Gastroesophageal sphincter (tissue), 4 donors: ENCODE results near the gene VENTX. TPM values are rescaled to one million over a fixed set of nuclear protein-coding genes. Genes with fewer than 3 reads are reported as not detected.

ENCODE experiments used
- ATAC-seq: fragments of 150-250 bp; one replicate; pipeline ENCODE4 v1.9.1; 2016; ENCODE audit warnings: mild to moderate bottlenecking, moderate library complexity
- H3K27ac ChIP-seq, 4 donors: fragments of 200-600 bp; sonication (generic) in 3 of 4; 1 replicate in 3 of 4; 2 replicates in 1 of 4; pipeline ENCODE4 v1.5.1; 2016 to 2019
- H3K27me3 ChIP-seq: fragments of 200-600 bp; sonication (generic); one replicate; pipeline ENCODE4 v1.5.1; 2019
- H3K36me3 ChIP-seq, 2 donors: fragments of 200-600 bp; sonication (generic); one replicate each; pipeline ENCODE4 v1.5.1; 2019; ENCODE audit warnings: control low read depth in 1 of 2
- H3K4me1 ChIP-seq, 3 donors: fragments of 200-600 bp; sonication (generic); 1 replicate in 2 of 3; 2 replicates in 1 of 3; pipeline ENCODE4 v1.5.1; 2016 to 2019; ENCODE audit warnings: control low read depth in 2 of 3
- H3K4me3 ChIP-seq, 2 donors: fragments of 200-600 bp; sonication (generic); one replicate each; pipeline ENCODE4 v1.5.1; 2019; ENCODE audit warnings: mild to moderate bottlenecking in 1 of 2, moderate library complexity in 1 of 2
- H3K9me3 ChIP-seq, 3 donors: fragments of 200-600 bp; sonication (generic); one replicate each; pipeline ENCODE4 v1.5.1; 2017 to 2019; ENCODE audit warnings: control low read depth in 2 of 3
- EP300 ChIP-seq: sonication (generic); formaldehyde crosslinking; IDR thresholded peaks from one replicate; pipeline ENCODE4 v1.6.1; 2017; ENCODE audit warnings: antibody characterized with exemption, mild to moderate bottlenecking
- POLR2A ChIP-seq, 2 donors: fragments of 450-650 bp; IDR thresholded peaks; one replicate each; pipeline ENCODE4 v1.6.1; 2017; ENCODE audit warnings: antibody characterized with exemption in 2 of 2, mild to moderate bottlenecking in 2 of 2, moderate library complexity in 1 of 2
- POLR2AphosphoS5 ChIP-seq: sonication (generic); formaldehyde crosslinking; IDR thresholded peaks from one replicate; pipeline ENCODE4 v1.6.1; 2017; ENCODE audit warnings: antibody characterized with exemption
- WGBS, 2 donors: methylation state at CpG; one replicate each; pipeline ENCODE4 v1.1.5; 2018; ENCODE audit warnings: low coverage in 1 of 2; 5-methylcytosine and 5-hydroxymethylcytosine counted together
- total RNA-seq, 4 donors: library from RNA; depleted of rRNA; stranded (reverse); fragments of >200 nt; gene quantifications; one replicate each; pipeline ENCODE4 v1.1.0, GENCODE V29; 2016
- TF ChIP-seq, protein P1 (sequence below), 4 experiments: fragments of 200-600 bp in 2 of 4; fragments of 450-650 bp in 2 of 4; sonication (generic) in 1 of 4; IDR thresholded peaks; one replicate each; pipeline ENCODE4 v1.5.1; 2017 to 2019; ENCODE audit warnings: antibody characterized with exemption in 4 of 4, mild to moderate bottlenecking in 2 of 4, moderate library complexity in 2 of 4

VENTX gene
- total RNA-seq, 4 donors from 2014 or later = 0.66 to 2.3 (median 1.4) TPM

DNA sequence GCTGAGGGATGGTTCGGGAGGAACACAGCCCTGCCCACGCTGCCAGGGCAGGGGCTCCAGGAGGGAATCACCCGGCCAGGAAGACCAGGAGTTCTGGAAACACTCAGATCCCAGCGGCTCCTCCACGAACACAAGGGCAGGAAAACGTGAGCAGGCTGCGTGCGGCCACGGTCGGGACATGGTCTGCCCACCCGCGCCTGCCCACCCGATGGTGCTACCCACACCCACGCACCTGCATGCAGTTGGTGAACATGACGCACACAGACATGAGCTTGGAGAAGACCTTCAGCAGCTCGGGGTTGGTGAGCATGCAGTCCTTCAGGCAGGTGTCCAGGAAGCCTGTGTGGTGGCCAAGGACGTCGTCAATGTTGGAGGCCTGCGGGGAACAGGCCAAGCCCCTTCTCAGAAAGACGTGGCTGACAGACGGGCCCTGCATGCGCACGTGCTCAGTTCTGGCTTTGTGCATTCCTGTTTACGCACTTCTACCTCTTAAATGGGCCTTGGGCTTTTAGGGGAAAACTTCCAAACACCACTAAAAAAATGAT, 45.3 kb downstream of the VENTX start:
- TF ChIP-seq, protein P1, sequence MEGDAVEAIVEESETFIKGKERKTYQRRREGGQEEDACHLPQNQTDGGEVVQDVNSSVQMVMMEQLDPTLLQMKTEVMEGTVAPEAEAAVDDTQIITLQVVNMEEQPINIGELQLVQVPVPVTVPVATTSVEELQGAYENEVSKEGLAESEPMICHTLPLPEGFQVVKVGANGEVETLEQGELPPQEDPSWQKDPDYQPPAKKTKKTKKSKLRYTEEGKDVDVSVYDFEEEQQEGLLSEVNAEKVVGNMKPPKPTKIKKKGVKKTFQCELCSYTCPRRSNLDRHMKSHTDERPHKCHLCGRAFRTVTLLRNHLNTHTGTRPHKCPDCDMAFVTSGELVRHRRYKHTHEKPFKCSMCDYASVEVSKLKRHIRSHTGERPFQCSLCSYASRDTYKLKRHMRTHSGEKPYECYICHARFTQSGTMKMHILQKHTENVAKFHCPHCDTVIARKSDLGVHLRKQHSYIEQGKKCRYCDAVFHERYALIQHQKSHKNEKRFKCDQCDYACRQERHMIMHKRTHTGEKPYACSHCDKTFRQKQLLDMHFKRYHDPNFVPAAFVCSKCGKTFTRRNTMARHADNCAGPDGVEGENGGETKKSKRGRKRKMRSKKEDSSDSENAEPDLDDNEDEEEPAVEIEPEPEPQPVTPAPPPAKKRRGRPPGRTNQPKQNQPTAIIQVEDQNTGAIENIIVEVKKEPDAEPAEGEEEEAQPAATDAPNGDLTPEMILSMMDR (IDR thresholded peaks at IDR 0.05) = no peak
- no peak for TF ChIP-seq EP300
- no peak for TF ChIP-seq POLR2AphosphoS5
- no peak for TF ChIP-seq POLR2A (IDR thresholded peaks at IDR 0.05)
- H3K36me3 ChIP-seq = peaks cover 0 to 100% of the 10 kb centered on the region in 2 donors
- 85% methylated on average over 4 of the region's 24 CpGs; no CpG with 5 or more reads in 1 of the 2 donors for WGBS, 2 donors
- no peak for ATAC-seq
- H3K4me3 ChIP-seq = no peak overlapping the region
- no peak overlapping the region for H3K27ac ChIP-seq
- no peaks in the 10 kb centered on the region for H3K27me3 ChIP-seq
- H3K4me1 ChIP-seq = peaks cover 0 to under 1% (median 0%) of the 10 kb centered on the region in 3 donors
- H3K9me3 ChIP-seq = no peaks in the 10 kb centered on the region

DNA sequence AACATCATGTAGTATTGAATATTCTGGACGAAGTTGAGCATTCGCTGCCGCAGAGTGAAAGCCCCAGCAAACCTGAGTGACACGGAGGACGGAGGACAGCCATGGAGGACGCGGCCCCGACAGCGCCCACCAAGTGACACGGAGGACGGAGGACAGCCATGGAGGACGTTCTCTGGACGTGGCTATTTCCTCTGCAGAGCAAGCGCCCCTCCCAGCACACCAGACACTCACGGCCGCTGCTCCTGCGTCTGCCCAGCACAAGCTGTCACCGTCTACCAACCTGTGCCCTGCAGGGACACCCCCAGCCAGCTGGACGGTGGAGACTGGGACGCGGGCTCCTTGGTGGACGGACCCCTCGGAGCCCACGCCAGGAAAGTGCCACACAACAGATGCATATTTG, 46.3 kb downstream of the VENTX start:
- no peaks in the 10 kb centered on the region for H3K4me1 ChIP-seq
- TF ChIP-seq POLR2AphosphoS5 (no peak), POLR2A (IDR thresholded peaks at IDR 0.05) (no peak), EP300 (no peak)
- TF ChIP-seq, protein P1 (IDR thresholded peaks at IDR 0.05) = no peak
- no peaks in the 10 kb centered on the region for H3K27me3 ChIP-seq
- WGBS, 2 donors = 90 to 98% methylated on average over 6 to 11 of the region's 24 CpGs
- H3K9me3 ChIP-seq = no peaks in the 10 kb centered on the region
- H3K4me3 ChIP-seq = no peak overlapping the region
- no peak for ATAC-seq
- peaks cover 0 to 100% of the 10 kb centered on the region in 2 donors for H3K36me3 ChIP-seq
- no peak overlapping the region for H3K27ac ChIP-seq

- no peak overlapping the region for H3K27ac ChIP-seq
- WGBS, 2 donors = 96 to 100% methylated on average over 3 to 7 of the region's 36 CpGs
- no peak for TF ChIP-seq EP300
- TF ChIP-seq, protein P1 (IDR thresholded peaks at IDR 0.05) = no peak
- TF ChIP-seq POLR2AphosphoS5 = no peak
- no peak for TF ChIP-seq POLR2A (IDR thresholded peaks at IDR 0.05)
- H3K4me3 ChIP-seq = no peak overlapping the region
- H3K27me3 ChIP-seq = no peaks in the 10 kb centered on the region
- ATAC-seq = no peak
- no peaks in the 10 kb centered on the region for H3K9me3 ChIP-seq
- H3K4me1 ChIP-seq = no peaks in the 10 kb centered on the region
- H3K36me3 ChIP-seq = peaks cover 0 to 100% of the 10 kb centered on the region in 2 donors
Observed at GRCh38 chr10:133285217-133285616, 47.6 kb downstream of the VENTX start.

GRCh38 chr10:133286366-133286765, 48.7 kb downstream of the VENTX start:
- no peak overlapping the region for H3K27ac ChIP-seq
- WGBS, 2 donors = 65% methylated on average over 8 of the region's 18 CpGs; no CpG with 5 or more reads in 1 of the 2 donors
- H3K27me3 ChIP-seq = no peaks in the 10 kb centered on the region
- H3K4me3 ChIP-seq = no peak overlapping the region
- TF ChIP-seq EP300 = no peak
- no peak for TF ChIP-seq POLR2A (IDR thresholded peaks at IDR 0.05)
- no peak for TF ChIP-seq POLR2AphosphoS5
- TF ChIP-seq, protein P1 (IDR thresholded peaks at IDR 0.05) = no peak
- H3K9me3 ChIP-seq = no peaks in the 10 kb centered on the region
- no peak for ATAC-seq
- peaks cover 0 to 98% of the 10 kb centered on the region in 2 donors for H3K36me3 ChIP-seq
- no peaks in the 10 kb centered on the region for H3K4me1 ChIP-seq

DNA sequence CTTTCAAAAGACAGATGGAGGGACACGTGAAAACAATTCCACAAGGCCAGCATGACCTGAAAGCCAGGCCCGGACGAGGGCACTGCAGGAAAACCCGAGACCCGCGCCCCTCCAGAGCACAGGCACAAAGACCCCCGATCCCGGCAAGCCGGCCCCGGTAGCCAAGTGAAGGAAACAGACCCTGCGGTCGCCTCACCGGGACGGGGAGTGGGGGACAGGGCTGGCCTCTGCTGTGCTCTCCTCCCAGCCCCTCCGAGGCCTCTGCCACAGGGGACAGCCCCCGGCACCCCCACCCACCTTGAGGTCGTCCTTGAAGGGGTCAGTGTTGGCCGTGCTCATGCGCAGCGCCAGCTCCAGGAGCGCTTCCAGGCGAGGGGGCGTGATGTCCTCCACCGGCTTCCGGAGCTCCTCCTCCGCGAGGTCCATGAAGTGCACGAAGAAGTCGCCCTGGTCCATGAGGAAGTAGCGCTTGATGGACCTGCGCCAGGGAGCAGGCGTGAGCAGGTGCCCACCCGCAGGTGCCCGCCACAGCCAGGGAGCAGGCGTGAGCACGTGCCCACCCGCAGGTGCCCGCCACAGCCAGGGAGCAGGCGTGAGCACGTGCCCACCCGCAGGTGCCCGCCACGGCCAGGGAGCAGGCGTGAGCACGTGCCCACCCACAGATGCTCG, 50.3 kb downstream of the VENTX start:
- Histone ChIP-seq H3K4me1 (no peaks in the 10 kb centered on the region), H3K27me3 (no peaks in the 10 kb centered on the region), H3K4me3 (no peak overlapping the region), H3K9me3 (no peaks in the 10 kb centered on the region), H3K27ac (no peak overlapping the region), H3K36me3 (peaks cover 0 to 89% of the 10 kb centered on the region in 2 donors)
- WGBS, 2 donors = no CpG with 5 or more reads among the region's 46 CpGs
- ATAC-seq = no peak
- no peak for TF ChIP-seq EP300
